DMS153 treated with DMSO at 0.1 percent for 48 hours (cell line): ENCODE measurements around the gene MED4.
A peak's percentile ranks its signal among the peaks of the same experiment; 100 is the strongest.

Source experiments
- DNase-seq: peaks from one replicate; lab custom pipeline; 2025; ENCODE audit not compliant: unreplicated experiment; lab: John Stamatoyannopoulos, UW

The MED4 gene, protein sequence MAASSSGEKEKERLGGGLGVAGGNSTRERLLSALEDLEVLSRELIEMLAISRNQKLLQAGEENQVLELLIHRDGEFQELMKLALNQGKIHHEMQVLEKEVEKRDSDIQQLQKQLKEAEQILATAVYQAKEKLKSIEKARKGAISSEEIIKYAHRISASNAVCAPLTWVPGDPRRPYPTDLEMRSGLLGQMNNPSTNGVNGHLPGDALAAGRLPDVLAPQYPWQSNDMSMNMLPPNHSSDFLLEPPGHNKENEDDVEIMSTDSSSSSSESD

DNA sequence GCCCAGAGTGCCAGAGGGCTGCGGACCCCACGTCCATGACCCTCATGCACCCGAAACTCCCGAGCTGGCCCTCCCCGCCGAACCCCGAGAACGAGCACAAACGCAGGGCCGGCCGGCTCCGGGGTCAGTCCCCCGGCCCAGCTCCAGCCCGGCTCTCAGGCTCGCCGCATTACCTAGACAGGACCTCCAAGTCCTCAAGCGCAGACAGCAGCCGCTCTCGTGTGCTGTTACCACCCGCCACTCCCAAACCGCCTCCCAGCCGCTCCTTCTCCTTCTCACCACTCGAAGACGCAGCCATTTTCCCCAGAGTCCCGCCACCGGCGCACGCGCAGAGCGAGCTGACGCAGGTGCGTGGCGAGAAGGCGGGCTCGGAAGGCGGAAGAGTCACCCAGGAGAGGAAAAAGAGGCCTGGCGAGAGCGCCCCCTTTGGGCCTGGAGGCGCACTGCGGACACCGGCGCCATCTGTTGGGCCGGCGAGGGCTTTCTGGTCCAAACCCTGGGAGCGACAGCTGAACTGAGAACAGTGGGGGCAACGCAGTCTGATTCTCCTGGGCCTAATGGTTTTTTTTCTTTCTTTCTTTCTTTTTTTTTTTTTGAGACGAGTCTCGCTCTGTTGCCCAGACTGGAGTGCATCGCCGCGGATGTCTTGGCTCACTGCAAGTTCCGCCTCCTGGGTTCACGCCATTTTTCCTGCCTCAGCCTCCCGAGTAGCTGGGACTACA, at the start of gene MED4:
MED4 (minus strand) TSS at position 324 of the 722 bp plus-strand sequence; CDS start at position 298, 26 bp downstream.
- peak; percentile 93 for DNase-seq

DNA sequence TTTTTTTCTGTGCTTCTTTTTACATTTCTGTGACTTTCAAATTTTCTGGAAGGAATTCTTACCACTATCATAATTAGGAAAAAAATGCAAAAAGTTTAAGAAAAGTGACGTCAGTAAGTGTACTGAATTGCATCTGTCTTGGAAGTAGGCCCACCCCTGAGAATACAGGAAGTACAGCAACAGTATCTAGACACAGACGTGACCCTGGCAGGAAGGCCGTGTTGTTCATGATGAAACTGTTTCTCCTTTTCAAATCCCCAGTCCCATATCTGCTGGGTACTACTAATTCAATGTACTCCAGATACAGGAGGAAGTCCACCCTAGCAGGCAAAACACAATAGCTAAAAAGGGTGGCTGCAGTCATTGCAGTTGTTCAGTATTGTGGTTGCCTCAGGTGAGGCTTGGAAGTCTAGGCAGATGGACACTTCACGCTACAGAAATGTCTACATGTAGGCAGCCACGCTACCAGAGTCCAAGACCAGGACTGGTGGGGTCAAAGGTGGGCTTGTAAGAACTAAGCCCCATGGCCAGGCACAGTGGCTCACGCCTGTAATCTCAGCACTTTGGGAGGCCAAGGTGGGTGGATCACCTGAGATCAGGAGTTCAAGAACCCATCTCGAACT, 49.6 kb upstream of the MED4 start:
- DNase-seq: no peak

DNA sequence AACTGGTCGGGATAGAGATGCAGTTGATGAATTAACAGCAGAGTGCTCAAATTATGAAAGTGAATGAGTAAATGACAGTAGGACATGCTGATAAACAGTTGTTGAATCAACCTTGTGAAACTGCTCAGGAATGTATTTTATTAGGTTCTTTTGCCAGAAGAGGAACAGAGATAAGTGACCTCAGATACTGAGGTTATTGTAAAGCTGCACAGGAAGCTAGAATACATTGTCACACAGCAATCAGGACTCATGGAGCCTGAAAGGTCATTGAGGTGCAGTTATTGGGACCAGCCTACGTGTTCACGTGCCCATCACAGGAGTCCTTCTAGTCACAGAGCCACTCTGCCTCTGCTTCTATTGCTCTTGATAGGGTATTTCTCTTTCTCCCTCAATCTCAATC, 47.5 kb upstream of the MED4 start:
- DNase-seq: no peak

DNA sequence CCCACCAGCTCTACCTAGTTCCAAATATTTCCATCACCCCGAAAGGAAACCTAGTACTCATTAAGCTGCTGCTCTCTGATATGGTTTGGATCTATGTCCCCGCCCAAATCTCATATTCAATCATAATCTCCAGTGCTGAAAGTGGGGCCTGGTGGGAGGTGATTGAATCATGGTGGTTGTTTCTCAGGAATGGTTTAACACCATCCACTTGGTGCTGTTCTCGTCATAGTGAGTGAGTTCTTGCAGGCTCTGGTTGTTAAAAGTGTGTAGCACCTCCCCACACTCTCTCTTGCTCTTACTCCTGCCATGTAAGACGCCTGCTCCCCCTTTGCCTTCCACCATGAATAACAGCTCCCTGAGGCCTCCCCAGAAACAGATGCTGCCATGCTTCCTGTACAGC, 43.4 kb upstream of the MED4 start:
- DNase-seq: no peak

DNA sequence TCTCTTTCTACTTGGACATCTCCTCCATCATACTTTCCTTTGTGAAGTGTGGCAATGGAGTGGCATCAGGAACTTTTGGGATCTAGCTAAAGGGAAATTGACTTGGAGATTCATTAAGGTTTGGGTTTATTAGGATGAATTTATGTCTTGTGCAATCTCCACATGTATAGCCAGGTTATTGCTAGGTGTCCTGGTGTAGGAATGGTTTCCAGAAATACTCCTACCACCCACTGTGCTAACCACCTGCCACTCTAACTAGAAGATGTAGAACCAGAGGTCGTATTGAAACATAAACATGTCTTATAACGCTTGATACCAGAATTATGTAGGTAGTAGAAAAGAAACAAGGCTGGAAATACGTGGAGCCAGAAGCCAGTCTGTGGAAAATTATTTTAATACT, 38.1 kb upstream of the MED4 start:
- DNase-seq: no peak

DNA sequence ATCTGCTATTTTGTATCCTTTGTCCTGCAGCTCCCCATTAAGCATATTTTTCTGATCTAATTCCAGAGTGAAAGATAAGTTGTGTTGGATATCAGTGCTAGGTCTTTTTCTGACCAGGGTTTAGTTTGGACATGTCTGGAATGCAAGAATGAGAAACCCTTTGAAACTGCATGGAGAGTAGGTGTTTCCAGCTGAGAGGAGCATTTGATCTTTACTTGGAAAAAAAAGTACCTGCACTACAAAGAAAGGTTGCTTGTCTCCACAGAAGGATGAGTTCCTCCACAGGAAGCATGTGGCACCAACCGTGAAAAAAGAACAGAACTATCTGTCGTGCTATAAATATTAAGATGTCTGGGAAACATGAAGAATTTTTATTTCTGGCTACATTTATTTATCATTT, 36.6 kb upstream of the MED4 start:
- DNase-seq: no peak

DNA sequence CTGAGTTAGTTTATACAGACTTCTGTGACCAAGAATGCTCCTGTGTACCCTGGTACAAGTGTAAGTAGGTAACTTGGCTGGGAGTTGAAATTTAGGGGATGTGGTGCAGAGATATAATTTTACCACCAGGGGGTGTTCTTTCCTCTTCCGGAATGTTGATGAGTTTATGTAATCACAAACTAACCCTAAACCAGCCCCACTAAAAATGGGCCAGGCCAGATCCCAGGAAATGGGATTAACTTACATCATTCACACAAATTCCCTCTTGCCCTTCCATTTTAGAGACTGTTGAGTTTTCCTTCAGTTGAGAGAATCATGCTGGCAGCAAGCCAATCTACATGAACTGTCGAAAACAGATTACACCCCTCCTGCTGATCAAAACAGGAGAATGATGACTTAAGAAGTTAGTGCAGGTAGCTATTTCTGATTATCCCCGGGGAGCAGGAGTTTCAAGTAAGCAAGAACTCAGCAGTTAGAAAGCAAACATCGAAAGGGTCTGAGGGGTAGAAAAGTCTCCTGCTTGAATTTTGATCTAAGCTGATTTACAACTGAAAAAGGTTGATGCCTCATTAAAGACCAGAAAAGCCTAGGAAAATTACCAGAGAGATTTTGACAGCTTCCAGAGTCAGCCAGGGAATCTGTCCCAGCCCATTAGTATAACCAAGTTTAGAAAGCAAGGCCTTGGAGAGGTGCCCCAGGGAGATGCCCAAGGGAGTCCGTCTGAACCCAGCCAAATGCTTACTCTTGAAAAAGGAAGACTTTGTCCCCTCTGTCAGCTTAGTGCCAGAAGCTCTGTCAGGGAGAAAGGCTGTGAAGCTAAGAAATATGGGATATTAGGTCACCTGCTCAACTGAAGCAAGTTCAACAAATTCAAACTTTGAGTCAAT, 32.3 kb upstream of the MED4 start:
- DNase-seq: peak; percentile 62

DNA sequence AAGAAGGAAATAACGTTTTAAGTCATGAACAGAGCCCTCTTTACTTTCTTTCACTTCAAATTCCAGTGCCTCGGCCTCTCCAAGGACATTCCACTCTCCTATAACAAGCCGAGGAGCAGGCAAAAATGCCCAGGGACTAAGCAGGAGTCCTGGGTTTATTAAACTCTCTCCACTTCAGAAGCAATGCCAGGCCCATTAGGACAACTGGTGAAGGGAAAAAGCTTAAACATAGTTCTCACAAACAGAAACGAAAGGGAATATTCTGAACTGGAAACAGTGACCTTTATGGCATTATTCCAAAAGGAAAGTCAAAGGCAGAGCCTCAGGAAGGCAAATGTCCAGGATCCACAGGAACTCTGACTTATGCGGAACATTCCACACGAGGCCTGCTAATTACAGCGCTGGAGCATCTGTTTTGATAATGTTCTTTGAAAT, 30.9 kb upstream of the MED4 start:
- no peak for DNase-seq

DNA sequence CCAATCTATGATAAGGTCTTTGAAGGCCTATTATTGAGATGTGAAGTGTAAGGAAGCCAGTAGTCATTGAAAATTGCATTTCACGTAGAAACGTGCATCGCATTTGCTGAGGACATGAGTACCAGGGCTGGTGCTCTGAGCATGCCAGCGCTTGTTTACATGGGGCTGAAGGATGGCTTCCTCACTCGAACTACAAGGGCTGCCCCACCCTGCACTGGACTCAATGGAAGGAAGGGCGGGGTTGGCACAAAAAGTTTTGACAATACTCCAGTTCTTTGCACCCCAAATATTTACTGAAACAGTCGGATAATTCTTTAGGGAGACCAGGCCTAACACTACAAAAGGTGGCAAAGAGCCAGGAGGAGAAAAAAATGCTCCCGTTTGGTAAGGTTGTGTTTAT, 28.9 kb upstream of the MED4 start:
- DNase-seq: no peak

DNA sequence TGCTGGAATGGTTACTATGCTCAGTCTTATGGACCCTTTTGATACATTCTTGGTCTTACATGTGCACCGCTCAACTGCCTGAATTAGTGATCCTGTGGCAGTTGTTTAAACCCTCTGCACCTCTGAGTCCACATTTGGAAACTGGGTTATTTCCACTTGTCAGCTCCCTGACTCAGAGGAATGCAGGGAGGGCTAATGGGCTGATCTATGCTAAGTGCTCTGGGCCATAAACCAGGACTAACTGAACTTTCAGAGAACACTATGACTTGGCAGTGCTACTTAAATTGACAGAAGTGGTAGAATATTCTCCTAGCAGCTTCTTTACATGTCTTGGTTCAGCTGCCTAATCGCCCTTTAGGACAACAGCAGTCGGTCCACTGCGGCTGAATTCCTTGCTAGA, 26.8 kb upstream of the MED4 start:
- DNase-seq: no peak

DNA sequence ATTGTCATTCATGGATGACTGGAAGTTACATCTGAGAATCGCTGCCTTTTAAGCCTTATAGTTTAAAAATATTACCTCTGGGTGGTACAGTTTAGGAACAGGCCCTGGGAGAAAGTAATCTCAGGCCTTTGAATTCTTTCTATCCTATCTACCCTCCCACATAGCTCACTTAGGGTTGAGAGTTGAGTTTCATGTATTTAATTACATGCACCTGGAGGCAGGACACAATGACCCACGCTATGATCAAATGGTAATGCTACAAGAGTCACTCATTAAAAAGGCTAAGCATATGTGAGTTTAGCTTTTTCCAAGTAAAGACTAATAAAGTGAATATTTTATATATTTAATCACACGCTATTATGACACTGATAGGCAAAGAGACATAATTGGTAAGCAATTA, 25.3 kb upstream of the MED4 start:
- no peak for DNase-seq

DNA sequence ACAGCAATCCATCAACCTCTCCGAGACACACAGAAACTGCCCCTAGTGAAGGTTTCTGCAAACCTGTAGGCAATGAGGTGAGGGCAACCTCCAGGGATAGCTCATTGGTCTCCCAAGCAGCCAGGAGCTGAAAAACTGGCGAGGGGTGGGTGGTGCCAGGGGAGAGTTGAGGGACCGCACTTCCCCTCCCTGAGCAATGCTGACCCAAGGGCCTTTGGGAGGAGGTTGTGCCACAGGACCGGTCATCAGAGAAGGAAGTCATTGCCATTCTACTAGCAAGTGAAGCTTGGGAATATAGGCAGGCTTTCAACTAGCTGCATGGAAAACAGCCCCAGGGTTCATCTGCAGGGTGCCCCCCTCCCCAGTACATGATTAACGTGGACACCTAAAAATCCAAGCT, 23.1 kb upstream of the MED4 start:
- DNase-seq: no peak

DNA sequence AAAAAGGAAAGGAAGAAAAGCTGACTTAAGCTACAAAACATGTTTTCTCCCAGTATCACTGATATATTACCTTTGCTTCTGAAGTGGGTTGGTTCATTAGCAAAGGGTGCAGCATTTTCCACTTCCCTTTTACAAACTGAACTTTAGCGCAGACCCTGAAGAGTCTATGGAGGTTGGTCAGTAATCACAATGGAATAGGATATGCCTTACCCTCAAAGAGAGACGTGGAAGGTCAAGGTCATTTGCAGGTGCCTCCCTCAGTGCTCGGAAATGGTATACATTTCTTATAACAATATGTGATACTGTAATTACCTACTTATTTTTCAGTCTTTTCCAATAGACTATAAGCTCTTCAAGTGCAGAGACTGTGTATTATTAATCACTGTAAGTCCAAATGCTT, 21.9 kb upstream of the MED4 start:
- no peak for DNase-seq

DNA sequence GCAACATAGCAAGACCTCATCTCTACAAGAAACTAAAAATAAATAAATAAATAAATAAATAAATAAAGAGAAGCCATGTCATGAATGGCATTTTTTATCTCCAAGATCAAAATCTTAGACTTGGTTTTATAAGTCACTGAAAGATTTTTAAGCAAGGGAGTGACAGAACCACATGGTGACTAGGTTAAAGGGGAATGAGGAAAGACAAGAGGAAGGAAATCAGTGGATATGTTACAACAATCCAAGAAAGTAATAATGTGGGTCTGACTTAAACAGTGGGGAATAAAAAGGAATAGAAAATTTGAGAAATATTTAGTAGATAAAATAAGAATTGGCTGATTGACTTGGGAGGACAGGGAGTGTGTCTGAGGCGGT, 18.8 kb upstream of the MED4 start:
- no peak for DNase-seq

DNA sequence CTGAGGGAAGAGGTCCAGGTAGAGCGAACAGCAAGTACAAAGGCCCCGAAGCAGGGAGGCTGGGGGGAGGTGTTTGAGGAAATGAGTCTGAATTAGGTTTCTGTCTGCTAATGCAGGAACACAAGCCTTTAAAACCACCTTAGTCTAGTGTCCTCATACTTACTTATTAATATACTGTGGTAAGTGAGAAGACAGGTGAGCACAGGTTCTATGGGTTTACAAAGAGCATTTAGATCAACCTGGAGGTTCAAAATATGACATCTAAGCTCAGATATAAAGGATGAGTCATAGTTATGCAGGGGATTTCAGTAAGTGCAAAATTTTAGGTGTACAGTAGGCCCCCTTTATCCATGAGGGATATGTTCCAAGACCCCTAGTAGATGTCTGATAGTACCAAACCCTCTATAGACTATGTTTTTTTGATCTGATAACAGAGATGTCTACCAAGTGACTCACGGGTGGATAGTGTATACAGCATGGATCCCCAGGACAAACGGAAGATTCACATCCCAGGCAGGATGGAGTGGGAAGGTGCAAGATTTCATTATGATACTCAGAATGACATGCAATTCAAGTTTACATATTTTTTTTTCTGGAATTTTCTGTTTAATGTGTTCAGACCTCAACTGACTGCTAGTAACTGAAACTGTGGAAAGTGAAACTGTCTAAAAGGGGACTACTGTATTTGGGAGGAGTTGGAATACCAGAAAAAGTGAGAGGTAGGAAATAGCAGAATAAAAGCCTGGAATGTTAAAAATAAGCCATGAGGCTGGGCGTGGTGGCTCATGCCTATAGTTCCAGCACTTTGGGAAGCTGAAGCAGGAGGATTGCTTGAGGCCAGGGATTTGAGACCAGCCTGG, 18.2 kb upstream of the MED4 start:
- no peak for DNase-seq

DNA sequence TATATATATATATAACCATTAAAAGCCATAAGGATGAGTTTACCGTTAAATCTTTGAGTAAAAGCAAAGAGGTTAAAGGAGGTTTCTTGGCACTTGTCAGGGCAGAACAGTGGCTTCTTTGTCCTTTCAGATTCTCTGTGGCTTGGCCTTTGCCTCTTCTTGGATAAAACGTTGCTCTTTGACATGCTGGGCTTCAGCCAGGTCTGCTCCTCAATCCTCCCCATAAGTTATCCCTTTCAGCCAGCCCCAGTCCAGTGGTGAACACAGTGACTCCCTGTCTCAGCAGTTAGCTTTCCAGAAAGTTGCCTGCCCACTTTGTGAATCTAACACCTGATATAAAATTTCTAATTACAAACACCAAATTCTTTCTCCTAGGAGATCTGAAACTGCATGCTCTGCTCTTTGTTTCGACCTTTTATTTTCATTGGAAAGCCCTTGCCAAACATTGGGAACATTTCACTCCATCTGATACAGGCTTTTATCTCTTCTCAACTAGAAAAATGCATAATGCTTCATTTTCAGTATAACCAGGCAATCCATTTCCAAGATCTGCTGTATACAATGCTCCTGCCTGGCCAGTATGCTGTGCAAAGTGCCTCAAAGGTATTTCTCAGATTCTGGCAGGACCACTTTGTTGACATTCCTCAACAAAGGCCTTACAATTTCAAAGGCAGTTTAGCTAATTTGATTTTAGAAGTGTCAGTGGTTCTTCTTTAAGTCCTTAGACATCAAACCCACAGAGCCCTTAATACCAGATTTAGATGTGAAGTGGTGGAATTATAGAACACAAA, 16.2 kb upstream of the MED4 start:
- no peak for DNase-seq

DNA sequence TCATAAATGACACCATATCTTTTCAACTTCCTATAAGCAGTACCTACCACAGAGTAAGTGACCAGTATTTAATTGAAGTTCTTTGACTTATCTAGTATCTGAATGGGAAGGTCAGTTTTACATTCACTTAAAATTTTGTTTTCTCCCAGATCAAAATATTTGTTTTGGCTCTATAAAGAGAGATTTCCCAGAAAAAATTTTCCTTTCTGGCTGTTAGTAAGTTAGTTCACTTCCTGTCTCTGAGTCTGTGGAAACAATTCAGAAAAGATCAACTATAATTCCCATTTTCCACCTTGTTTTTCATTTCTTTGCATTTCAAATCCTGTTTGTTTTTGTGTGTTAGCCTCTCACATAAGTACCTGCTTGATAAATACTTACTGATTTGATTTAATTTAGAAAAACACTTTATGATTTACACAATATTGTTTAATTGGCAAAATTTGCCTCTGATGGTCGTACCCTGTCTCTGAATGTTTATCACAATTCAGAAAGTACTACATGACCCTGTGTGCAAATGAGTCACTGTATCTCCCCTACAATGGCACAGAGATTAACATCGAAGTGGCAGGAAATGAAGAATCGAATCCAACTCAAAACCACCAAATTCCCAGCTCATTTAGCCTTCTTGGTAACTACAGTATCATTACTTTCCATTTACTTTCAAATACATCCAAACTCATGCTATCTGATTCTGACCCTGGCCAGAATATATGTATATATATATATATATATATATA, 15.4 kb upstream of the MED4 start:
- no peak for DNase-seq

DNA sequence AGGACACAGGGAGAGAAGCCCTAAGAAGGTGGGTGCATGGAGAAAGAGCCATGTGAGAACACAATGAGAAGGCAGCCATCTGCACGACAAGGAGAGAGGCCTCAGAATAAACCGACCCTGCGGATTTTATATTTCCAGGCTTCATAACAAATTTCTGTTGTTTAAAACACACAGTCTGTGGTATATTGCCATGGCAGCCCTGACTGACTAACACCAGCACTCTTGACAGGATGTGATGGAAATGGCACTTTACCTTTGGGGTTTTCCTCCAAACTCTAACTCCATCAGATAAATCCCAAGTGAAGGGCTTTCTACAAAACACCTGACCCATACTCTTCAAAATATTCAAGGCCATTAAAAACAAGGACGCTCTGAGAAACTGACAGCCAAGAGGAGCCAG, 13.2 kb upstream of the MED4 start:
- no peak for DNase-seq

DNA sequence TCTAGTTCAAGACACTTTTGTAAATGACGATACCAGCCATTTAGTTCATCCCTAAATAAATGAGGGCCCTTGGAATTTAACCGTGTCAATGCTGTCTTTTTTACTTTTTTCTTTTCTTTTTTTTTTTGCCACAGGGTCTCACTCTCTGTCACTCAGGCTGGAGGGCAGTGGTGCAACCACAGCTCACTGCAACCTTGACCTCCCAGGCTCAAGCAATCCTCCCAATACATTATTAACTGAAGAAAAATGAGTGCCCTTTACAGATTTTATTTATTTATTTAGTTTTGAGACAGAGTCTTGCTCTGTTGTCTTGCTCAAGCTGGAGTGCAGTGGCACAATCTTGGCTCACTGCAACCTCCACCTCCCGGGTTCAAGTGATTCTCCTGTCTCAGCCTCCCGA, 2.9 kb upstream of the MED4 start:
- DNase-seq: no peak
